Osteocyte (in vitro differentiated cells): Measurements from ENCODE around the gene ETNK2. TPM values are rescaled to one million over a fixed set of nuclear protein-coding genes. Genes with fewer than 3 reads are reported as not detected.

Source experiments
- DNase-seq: peaks from one replicate; pipeline ENCODE4 v3.0.0; 2021; ENCODE audit warnings: mixed read lengths; ENCODE audit not compliant: unreplicated experiment; ENCODE audit errors: extremely low spot score
- H3K27ac Mint-ChIP-seq: one replicate; pipeline ENCODE4 v1.8.0; 2021; ENCODE audit warnings: mild to moderate bottlenecking, mixed read lengths; ENCODE audit not compliant: unreplicated experiment
- H3K27me3 Mint-ChIP-seq: one replicate; pipeline ENCODE4 v1.8.0; 2021; ENCODE audit warnings: mixed read lengths; ENCODE audit not compliant: unreplicated experiment
- H3K36me3 Mint-ChIP-seq: one replicate; pipeline ENCODE4 v1.8.0; 2021; ENCODE audit warnings: mixed read lengths; ENCODE audit not compliant: unreplicated experiment
- H3K4me1 Mint-ChIP-seq: one replicate; pipeline ENCODE4 v1.8.0; 2021; ENCODE audit warnings: mixed read lengths; ENCODE audit not compliant: unreplicated experiment
- H3K4me3 Mint-ChIP-seq: one replicate; pipeline ENCODE4 v1.8.0; 2021; ENCODE audit warnings: mild to moderate bottlenecking, moderate library complexity, mixed read lengths; ENCODE audit not compliant: unreplicated experiment
- H3K9me3 Mint-ChIP-seq: one replicate; pipeline ENCODE4 v1.8.0; 2021; ENCODE audit warnings: mixed read lengths; ENCODE audit not compliant: unreplicated experiment
- CTCF ChIP-seq: fragments of 200-600 bp; sonication (generic); IDR thresholded peaks from 2 replicates; pipeline ENCODE4 v1.5.0; 2021; ENCODE audit warnings: antibody characterized with exemption, mild to moderate bottlenecking, moderate library complexity
- total RNA-seq: library from RNA; stranded (reverse); gene quantifications from 2 replicates; pipeline ENCODE4 v1.2.1, GENCODE V29; 2021

Gene ETNK2
- total RNA-seq, 1 donor from 2014 or later: 15.4 TPM

- H3K4me1 Mint-ChIP-seq: peaks cover 36% of the 10 kb centered on the region
- no peaks in the 10 kb centered on the region for H3K9me3 Mint-ChIP-seq
- no peak overlapping the region for H3K4me3 Mint-ChIP-seq
- peak overlapping the region; percentile 10 for H3K27ac Mint-ChIP-seq
- DNase-seq: no peak
- no peak for TF ChIP-seq CTCF
- no peaks in the 10 kb centered on the region for H3K36me3 Mint-ChIP-seq
- no peaks in the 10 kb centered on the region for H3K27me3 Mint-ChIP-seq
These were observed 23.3 kb downstream of the ETNK2 start for GRCh38 chr1:204128464-204128963.

- Mint-ChIP-seq H3K27me3 (no peaks in the 10 kb centered on the region), H3K4me1 (peaks cover 36% of the 10 kb centered on the region), H3K36me3 (peaks cover 2% of the 10 kb centered on the region), H3K4me3 (no peak overlapping the region), H3K9me3 (no peaks in the 10 kb centered on the region), H3K27ac (peak overlapping the region; percentile 67)
- TF ChIP-seq CTCF: peak; percentile 91
- peak; percentile 88 for DNase-seq
These were observed 24.1 kb downstream of the ETNK2 start for GRCh38 chr1:204127597-204128242.

GRCh38 chr1:204126956-204127355 lies 24.9 kb downstream of the ETNK2 start:
- Mint-ChIP-seq H3K4me1 (peaks cover 34% of the 10 kb centered on the region), H3K27me3 (no peaks in the 10 kb centered on the region), H3K4me3 (no peak overlapping the region), H3K9me3 (no peaks in the 10 kb centered on the region), H3K36me3 (peaks cover 2% of the 10 kb centered on the region), H3K27ac (peak overlapping the region; percentile 24)
- no peak for DNase-seq
- TF ChIP-seq CTCF: no peak

- no peak overlapping the region for H3K27ac Mint-ChIP-seq
- H3K4me3 Mint-ChIP-seq: no peak overlapping the region
- H3K36me3 Mint-ChIP-seq: peaks cover 2% of the 10 kb centered on the region
- H3K27me3 Mint-ChIP-seq: no peaks in the 10 kb centered on the region
- H3K9me3 Mint-ChIP-seq: no peaks in the 10 kb centered on the region
- H3K4me1 Mint-ChIP-seq: peaks cover 32% of the 10 kb centered on the region
- TF ChIP-seq CTCF: no peak
- no peak for DNase-seq
These were observed 25.5 kb downstream of the ETNK2 start for GRCh38 chr1:204126386-204126785.

GRCh38 chr1:204125759-204126351 lies 26.0 kb downstream of the ETNK2 start:
- Mint-ChIP-seq H3K36me3 (peaks cover 2% of the 10 kb centered on the region), H3K9me3 (no peaks in the 10 kb centered on the region), H3K4me3 (no peak overlapping the region), H3K27me3 (no peaks in the 10 kb centered on the region), H3K27ac (no peak overlapping the region), H3K4me1 (peaks cover 26% of the 10 kb centered on the region)
- no peak for TF ChIP-seq CTCF
- DNase-seq: no peak
